Measurements from ENCODE around the gene MICU1.

MICU1 gene

GRCh38 chr10:72630144-72630543 lies 4.3 kb upstream of the MICU1 start:
- no peak for DNase-seq (ENCODE audit: low read depth in 2 of 2, low spot score in 1 of 2)

- DNase-seq (ENCODE audit: low read depth in 2 of 2, low spot score in 1 of 2) = no peak
Observed at GRCh38 chr10:72626444-72626754, 520 bp upstream of the MICU1 start.

- no peak for DNase-seq (ENCODE audit: low read depth in 2 of 2, low spot score in 1 of 2)
Observed at GRCh38 chr10:72625276-72625607, 637 bp downstream of the MICU1 start.

- DNase-seq (ENCODE audit: low read depth in 2 of 2, low spot score in 1 of 2) = no peak
Observed at GRCh38 chr10:72622271-72622670, 3.6 kb downstream of the MICU1 start.

- DNase-seq (ENCODE audit: low read depth in 2 of 2, low spot score in 1 of 2) = no peak
Observed at GRCh38 chr10:72616716-72617115, 9.2 kb downstream of the MICU1 start.

- no peak for DNase-seq (ENCODE audit: low read depth in 2 of 2, low spot score in 1 of 2)
Observed at GRCh38 chr10:72615970-72616369, 9.9 kb downstream of the MICU1 start.

DNA sequence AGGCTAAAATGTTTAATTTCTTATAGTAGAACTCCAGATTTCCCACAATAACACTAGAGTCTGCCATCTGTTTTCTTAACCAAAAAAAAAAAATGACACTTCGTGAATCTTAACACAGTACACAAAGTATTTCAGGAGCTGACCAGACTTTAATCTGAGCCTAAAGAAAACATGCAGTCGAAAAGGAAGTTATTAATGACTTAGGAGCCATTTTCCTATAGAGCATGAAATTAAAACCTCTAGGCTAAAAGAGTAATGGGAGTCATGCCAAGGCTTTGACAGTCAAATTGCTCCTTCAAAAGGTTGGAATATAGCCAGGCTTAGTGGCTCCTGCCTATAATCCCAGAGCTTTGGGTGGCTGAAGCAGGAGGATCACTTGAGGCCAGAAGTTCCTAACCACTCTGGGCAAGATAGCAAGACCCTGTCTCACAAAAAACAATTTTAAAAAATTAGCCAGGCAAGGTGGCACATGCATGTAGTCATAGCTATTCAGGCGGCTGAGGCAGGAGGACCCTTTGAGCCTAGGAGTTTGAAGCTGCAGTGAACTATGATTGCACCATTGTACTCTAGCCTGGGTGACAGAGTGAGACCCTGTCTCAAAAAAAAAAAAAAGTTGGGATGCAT lies 13.6 kb downstream of the MICU1 start:
- no peak for DNase-seq (ENCODE audit: low read depth in 2 of 2, low spot score in 1 of 2)

GRCh38 chr10:72611783-72612182 lies 14.1 kb downstream of the MICU1 start:
- no peak for DNase-seq (ENCODE audit: low read depth in 2 of 2, low spot score in 1 of 2)

- DNase-seq (ENCODE audit: low read depth in 2 of 2, low spot score in 1 of 2) = no peak
Observed at GRCh38 chr10:72610466-72610865, 15.4 kb downstream of the MICU1 start.

DNA sequence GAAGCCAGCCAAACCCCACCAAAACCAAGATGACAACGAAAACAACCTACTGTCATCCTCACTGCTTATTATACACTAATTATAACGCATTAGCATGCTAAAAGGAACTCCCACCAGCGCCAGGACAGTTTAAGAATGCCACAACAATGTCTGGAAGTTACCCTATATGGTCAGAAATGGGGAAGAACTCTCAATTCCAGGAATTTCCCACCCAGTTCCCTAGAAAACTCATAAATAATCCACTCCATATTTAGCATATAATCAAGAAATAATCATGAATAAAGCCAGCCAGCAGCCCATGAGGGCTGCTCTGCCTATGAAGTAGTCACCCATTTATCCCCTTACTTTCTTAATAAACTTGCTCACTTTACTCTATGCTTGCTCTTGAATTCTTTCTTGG lies 20.8 kb downstream of the MICU1 start:
- no peak for DNase-seq (ENCODE audit: low read depth in 2 of 2, low spot score in 1 of 2)

- no peak for DNase-seq (ENCODE audit: low read depth in 2 of 2, low spot score in 1 of 2)
Observed at GRCh38 chr10:72601144-72601543, 24.7 kb downstream of the MICU1 start.

- no peak for DNase-seq (ENCODE audit: low read depth in 2 of 2, low spot score in 1 of 2)
Observed at GRCh38 chr10:72598769-72599701, 26.8 kb downstream of the MICU1 start.

DNA sequence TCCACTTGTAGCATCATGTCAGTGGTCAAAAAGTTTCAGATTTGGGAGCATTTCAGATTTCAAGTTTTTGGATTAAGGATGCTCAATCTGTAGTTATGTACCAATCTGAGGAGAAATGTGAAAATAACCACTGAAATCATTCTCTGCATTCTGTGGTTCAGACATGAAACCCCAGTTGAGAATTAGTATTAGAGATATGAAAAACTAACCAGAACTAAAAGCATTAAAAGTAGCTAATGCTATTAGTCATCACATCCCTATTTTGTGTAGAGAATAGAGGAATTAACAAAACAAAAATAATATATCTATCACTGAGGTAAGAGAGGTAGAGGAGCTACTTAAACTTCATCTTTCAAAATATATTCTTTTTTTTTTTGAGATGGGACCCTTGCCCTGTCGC lies 28.0 kb downstream of the MICU1 start:
- DNase-seq (ENCODE audit: low read depth in 2 of 2, low spot score in 1 of 2) = no peak

- DNase-seq (ENCODE audit: low read depth in 2 of 2, low spot score in 1 of 2) = no peak
Observed at GRCh38 chr10:72595436-72595835, 30.4 kb downstream of the MICU1 start.

DNA sequence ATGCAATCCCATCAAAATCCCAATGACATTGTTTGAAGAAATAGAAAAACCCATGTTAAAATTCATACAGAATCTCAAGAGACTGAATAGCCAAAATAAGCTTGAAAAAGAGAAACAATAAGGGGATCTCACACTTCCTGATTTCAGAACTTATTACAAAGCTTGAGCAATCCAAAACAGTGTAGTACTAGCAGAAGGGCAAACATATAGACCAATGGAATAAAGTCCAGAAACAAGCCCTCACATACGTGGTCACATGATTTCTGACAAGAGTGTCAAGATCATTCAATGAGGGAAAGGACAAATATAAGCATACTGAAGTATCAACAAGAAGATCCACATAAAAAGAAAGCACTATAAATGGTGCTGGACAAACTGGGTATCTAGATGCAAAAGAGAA lies 31.9 kb downstream of the MICU1 start:
- DNase-seq (ENCODE audit: low read depth in 2 of 2, low spot score in 1 of 2) = no peak

DNA sequence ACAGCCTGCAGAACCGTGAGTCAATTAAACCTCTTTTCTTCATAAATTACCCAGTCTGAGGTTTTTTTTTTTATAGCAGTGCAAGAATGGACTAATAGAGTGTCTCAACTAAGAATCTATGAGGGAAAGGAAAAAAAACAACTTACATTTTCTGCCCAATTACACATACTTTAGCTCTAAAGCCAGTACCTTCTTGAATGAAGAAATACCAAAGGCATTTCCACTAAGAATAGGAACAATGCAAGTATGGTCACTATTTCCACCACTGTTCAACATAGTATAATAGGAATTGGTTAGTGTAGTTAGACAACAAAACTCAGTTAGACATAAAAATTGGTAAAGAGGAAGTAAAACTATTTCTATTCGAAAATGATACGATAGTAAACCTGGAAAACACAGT lies 37.6 kb downstream of the MICU1 start:
- no peak for DNase-seq (ENCODE audit: low read depth in 2 of 2, low spot score in 1 of 2)

- DNase-seq (ENCODE audit: low read depth in 2 of 2, low spot score in 1 of 2) = no peak
Observed at GRCh38 chr10:72587568-72587967, 38.3 kb downstream of the MICU1 start.

- DNase-seq (ENCODE audit: low read depth in 2 of 2, low spot score in 1 of 2) = no peak
Observed at GRCh38 chr10:72574636-72575035, 51.2 kb downstream of the MICU1 start.

- no peak for DNase-seq (ENCODE audit: low read depth in 2 of 2, low spot score in 1 of 2)
Observed at GRCh38 chr10:72573079-72573478, 52.8 kb downstream of the MICU1 start.

DNA sequence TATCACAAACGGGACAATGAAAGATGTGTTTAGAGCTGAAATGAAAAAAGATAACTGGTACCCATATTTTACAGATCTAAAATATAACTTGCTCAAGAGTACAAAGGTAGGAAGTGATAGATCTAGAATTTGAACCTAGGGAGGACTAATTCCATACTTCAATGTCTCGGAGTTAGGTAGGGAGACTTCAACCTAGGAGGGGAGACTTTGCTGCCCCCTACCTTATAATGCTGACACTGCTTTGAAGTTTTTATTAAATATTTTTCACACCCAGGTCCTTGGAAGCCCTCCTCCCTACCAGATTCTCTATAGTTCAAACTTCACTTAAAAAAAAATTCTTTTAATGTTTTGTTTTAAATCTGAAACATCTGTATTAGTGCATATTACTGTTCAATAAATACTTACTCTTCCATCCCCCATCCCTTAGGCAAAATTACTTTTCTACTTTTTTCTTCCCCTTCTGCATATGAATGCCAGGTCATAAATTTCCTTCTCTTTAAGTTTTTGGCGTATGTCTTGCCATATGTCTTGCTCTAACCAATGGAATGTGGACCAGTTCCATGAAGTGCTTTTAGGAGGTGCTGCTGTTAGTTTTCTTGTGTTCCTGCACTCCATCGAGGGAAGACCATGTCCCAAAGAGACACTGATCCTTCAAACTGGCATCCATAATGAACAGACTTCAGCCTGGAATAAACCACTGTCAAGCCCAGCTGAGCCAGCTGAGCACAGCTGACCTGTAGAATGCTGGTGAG lies 57.8 kb downstream of the MICU1 start:
- DNase-seq (ENCODE audit: low read depth in 2 of 2, low spot score in 1 of 2) = no peak

DNA sequence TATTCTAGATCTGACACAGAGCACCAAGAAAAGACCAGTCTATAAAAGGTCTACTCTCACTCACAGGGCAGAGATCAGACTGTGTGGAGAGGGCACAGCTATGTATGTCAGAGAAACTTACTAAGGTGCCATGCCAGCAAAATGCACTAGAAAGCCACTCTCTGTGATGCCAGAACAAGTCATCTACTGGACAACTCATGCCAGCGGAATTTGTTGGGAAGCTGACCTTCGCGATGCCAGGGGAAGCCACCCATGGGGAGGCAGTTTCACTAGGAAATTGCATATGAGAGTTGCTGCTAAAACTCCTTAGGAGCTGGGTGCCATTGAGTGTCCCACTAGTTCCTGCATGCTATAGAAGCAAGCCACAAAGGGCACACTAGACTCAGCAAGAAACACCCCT lies 58.5 kb downstream of the MICU1 start:
- DNase-seq (ENCODE audit: low read depth in 2 of 2, low spot score in 1 of 2) = no peak

DNA sequence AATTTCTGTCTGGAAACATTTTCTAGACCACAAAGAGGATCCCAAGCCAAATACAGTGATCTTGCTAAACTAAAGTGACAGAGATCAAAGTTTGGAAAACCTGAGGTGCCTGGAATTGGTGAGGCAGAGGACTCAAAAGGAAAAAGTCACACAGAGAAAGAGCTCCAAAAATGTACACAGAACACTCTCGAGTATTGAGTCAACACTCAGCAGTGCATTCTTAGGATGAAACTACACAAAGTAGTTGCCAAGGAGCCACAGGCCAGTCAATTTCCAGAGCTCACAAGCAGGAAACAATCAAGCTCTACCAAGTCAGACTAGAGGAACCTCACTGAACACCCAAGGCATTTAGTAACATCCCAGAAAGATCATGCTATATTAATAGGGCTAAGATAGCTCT lies 61.3 kb downstream of the MICU1 start:
- no peak for DNase-seq (ENCODE audit: low read depth in 2 of 2, low spot score in 1 of 2)

Measured in stimulated activated CD8-positive, alpha-beta memory T cell treated with anti-CD3 and anti-CD28 coated beads, Interleukin-4, amount 100 ng/mL, for 1 hour (primary cell).